ENCODE data around the gene DLG1.

Gene DLG1

DNA sequence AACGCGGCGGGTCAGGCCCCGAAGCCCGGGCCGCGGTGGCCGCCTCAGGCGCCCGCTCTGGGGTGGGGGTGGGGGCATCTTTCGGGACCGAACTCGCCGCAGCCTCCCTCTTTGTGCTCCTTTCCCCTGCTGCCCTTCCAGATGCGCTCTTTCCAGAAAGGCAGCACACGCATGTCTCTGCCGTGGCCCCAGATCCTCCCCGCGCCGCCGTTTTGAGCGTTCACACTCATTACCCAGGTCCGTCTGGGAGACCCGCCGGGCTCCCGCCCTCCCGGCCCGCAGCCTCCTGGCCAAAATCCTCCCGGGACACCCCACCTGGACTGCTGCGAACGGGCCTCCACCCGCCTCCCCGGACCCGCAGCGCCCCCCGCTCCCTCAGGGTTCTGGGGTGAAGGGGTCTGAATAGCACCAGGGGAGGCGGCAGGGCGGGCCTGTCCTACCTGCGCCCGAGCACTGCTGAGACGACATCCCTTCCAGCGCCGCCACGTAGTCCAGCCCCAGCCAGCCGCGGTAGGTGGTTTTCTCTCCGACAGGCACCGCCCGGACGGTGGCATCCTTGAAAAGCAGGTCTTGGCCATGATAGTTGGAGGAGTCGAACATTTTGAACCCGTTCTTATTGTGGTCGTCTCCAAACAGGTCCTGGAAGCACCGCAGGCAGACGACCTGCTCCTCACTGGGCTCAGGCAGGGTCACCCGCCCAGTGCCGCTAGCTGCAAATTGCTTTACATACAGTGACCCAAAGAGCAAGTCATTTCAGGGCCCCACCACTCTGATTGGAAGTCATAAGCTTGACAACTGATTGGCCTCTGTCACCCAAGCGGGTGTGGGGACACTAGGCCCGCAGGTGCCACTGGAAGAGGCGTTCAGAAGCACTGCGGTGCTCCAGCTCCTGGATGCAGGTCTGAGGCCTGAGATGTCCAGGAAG lies 294.7 kb downstream of the DLG1 start:
- in situ Hi-C loops (cut with MboI; ENCODE audit: low sequenced_read_pairs): no loop called here

GRCh38 chr3:197002701-197003454 lies 295.5 kb downstream of the DLG1 start:
- in situ Hi-C loops (cut with MboI; ENCODE audit: low sequenced_read_pairs): no loop called here

GRCh38 chr3:197001972-197002700 lies 296.3 kb downstream of the DLG1 start:
- in situ Hi-C loops (cut with MboI; ENCODE audit: low sequenced_read_pairs): no loop called here

GRCh38 chr3:197001106-197001971 lies 297.1 kb downstream of the DLG1 start:
- in situ Hi-C loops (cut with MboI; ENCODE audit: low sequenced_read_pairs): no loop called here

DNA sequence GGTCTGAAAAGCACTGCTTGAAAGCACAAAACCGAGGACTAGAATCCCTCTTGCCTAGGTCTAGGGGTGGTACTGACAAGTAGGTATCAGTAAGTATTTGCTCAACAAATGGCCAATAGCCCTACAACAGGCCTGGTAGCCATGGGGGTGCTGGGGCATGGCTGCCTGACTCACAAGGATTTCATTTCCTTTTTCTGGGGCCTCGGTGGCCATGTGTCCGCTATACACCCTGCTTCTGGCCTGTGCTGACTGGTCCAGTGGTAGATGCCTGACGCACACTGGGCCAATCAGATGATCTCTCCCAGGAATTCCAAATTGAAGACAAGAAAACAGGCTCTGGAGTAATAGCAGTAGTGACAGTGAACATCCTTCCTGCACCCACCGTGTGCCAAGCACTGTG lies 298.2 kb downstream of the DLG1 start:
- in situ Hi-C loops (cut with MboI; ENCODE audit: low sequenced_read_pairs): no loop called here

DNA sequence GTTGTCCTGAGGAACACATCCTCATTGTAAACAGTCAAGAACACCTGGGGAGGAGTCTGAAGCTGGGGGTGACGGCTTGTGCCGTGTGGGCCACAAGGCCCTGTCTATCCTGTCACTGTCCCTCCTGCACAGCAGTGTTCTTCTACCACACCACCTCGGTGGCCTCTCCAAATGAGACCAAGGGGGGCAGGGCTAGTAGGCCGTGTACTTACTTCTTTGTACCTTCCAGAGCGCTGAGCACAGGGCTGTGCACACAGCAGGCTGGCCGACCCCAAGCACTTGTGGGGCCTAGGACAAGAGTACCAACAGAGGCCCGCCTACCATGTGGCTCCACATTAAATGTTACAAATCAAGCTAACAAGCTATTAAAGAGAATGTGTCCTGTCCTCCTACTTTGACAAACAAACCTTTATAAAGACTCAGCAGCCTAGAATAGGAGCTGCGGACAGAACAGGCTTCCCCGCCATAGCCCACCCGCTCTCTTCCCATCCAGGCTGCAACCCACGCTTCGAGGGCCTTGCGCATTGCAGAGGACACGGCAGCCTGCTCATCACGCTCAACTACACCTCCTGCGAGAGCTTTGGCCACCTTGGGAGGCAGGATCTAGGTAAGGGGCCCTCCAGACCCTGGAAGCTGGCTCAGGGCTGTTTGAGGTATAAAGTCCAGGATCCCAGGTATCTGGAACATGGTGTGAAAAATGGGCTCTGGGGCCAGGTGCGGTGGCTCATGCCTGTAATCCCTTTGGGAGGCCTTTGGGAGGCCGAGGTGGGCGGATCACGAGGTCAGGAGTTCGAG lies 299.2 kb downstream of the DLG1 start:
- in situ Hi-C loops (cut with MboI; ENCODE audit: low sequenced_read_pairs): no loop called here

- in situ Hi-C loops (cut with MboI; ENCODE audit: low sequenced_read_pairs): no loop called here
Observed at GRCh38 chr3:196997311-196997710, 301.1 kb downstream of the DLG1 start.

GRCh38 chr3:196996454-196997265 lies 301.8 kb downstream of the DLG1 start:
- in situ Hi-C loops (cut with MboI; ENCODE audit: low sequenced_read_pairs): no loop called here

- in situ Hi-C loops (cut with MboI; ENCODE audit: low sequenced_read_pairs): no loop called here
Observed at GRCh38 chr3:196995646-196996355, 302.6 kb downstream of the DLG1 start.

DNA sequence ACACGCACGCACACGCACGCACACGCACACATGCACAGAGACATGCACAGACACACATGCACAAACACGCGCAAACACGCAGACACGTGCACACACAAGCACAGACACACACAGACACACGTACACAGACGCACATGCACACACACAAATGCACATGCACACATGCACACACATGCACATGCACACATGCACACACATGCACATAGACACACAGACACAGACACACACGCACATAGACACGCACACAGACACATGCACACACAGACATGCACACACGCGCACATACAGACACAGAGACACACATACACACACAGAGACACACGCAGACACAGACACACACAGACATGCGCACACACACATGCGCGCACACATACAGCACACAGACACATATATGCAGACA lies 303.4 kb downstream of the DLG1 start:
- in situ Hi-C loops (cut with MboI; ENCODE audit: low sequenced_read_pairs): no loop called here

- in situ Hi-C loops (cut with MboI; ENCODE audit: low sequenced_read_pairs): no loop called here
Observed at GRCh38 chr3:196994056-196994455, 304.4 kb downstream of the DLG1 start.

Measured in hTERT RPE-1 (cell line).